SU-DHL-6 (cell line): ENCODE results near the gene GNRHR.

Source experiments
- H2AFZ ChIP-seq: fragments of 200-600 bp; sonication (generic); 2 replicates; pipeline ENCODE4 v1.6.1; 2014; ENCODE audit warnings: low read depth, mild to moderate bottlenecking, moderate library complexity, mixed read lengths, antibody characterized with exemption, low read length; ENCODE audit not compliant: severe bottlenecking
- H3F3A ChIP-seq: fragments of 200-600 bp; shearing (Covaris generic); 2 replicates; pipeline ENCODE4 v1.6.0; 2016; ENCODE audit warnings: antibody characterized with exemption, mild to moderate bottlenecking; ENCODE audit not compliant: insufficient read depth
- H3K27ac ChIP-seq: fragments of 200-600 bp; sonication (generic); 2 replicates; pipeline ENCODE4 v1.5.1; 2016; ENCODE audit warnings: low read depth, mild to moderate bottlenecking, low read length, moderate library complexity, mixed read lengths
- H3K27me3 ChIP-seq: fragments of 200-600 bp; sonication (generic), shearing (Covaris generic); 2 replicates; pipeline ENCODE4 v1.6.0; 2014; ENCODE audit warnings: mild to moderate bottlenecking, low read length
- H3K36me3 ChIP-seq: fragments of 200-600 bp; sonication (generic); 2 replicates; pipeline ENCODE4 v1.6.1; 2014; ENCODE audit warnings: mild to moderate bottlenecking, low read length, mixed read lengths
- H3K4me2 ChIP-seq: fragments of 300-600, 200-600 bp; shearing (Covaris generic), sonication (generic); 2 replicates; pipeline ENCODE4 v1.6.0; 2014; ENCODE audit warnings: low read length, low read depth, mild to moderate bottlenecking; ENCODE audit not compliant: poor library complexity, severe bottlenecking
- H3K4me3 ChIP-seq: fragments of 200-600 bp; sonication (generic); 2 replicates; pipeline ENCODE4 v1.5.1; 2014; ENCODE audit warnings: antibody characterized with exemption, low read length, mild to moderate bottlenecking, mixed read lengths; ENCODE audit not compliant: insufficient read depth, poor library complexity, severe bottlenecking
- H3K79me2 ChIP-seq: fragments of 200-600 bp; sonication (generic); 2 replicates; pipeline ENCODE4 v1.6.1; 2014; ENCODE audit warnings: mild to moderate bottlenecking, low read length, moderate library complexity; ENCODE audit not compliant: insufficient read depth
- H3K9ac ChIP-seq: fragments of 200-600 bp; sonication (generic); 2 replicates; pipeline ENCODE4 v1.7.0; 2014; ENCODE audit warnings: mild to moderate bottlenecking, low read length
- H3K9me2 ChIP-seq: fragments of 200-600 bp; sonication (generic); replicated peaks from 2 replicates; pipeline ENCODE4 v1.6.1; 2014; ENCODE audit warnings: low read length; ENCODE audit not compliant: insufficient read depth
- H3K9me3 ChIP-seq: fragments of 200-600 bp; sonication (generic); 2 replicates; pipeline ENCODE4 v1.6.1; 2014; ENCODE audit warnings: low read length, mixed read lengths; ENCODE audit not compliant: insufficient read depth
- H4K20me1 ChIP-seq: fragments of 200-600 bp; sonication (generic); 2 replicates; pipeline ENCODE4 v1.6.1; 2014; ENCODE audit warnings: low read depth, mild to moderate bottlenecking, antibody characterized with exemption, low read length, moderate library complexity, mixed read lengths
- EZH2phosphoT487 ChIP-seq: fragments of 200-600 bp; sonication (generic), shearing (Covaris generic); conservative IDR thresholded peaks from 2 replicates; pipeline ENCODE4 v1.6.1; 2018; ENCODE audit warnings: mild to moderate bottlenecking, antibody characterized with exemption, low read length, moderate library complexity, mixed read lengths
- TF ChIP-seq, protein P1 (sequence below): fragments of 200-600 bp; sonication (generic); IDR thresholded peaks from one replicate; pipeline ENCODE4 v1.5.1; 2017; ENCODE audit warnings: antibody characterized with exemption, mild to moderate bottlenecking, low read length, moderate library complexity; ENCODE audit not compliant: insufficient read depth, poor library complexity, severe bottlenecking

Gene GNRHR, protein sequence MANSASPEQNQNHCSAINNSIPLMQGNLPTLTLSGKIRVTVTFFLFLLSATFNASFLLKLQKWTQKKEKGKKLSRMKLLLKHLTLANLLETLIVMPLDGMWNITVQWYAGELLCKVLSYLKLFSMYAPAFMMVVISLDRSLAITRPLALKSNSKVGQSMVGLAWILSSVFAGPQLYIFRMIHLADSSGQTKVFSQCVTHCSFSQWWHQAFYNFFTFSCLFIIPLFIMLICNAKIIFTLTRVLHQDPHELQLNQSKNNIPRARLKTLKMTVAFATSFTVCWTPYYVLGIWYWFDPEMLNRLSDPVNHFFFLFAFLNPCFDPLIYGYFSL

DNA sequence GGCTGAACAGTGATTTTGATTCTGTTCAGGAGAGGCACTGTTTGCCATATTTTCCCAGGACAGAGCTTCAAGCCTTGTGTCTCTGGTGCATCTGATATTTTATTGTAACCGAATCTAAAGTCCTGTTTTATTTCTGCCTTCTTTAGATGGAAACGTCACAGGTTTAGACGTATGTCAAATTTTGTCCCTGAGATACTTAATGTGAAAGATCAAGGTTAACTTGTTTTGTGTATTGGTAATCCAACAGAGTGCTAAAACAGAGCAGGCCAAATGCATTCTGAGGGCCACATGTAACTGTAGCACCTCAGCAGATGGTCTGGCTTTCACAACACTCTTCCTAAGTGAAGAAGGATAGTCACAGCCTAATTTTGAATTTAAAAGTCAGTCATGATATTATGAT, at the start of gene GNRHR:
TSS of gene GNRHR (minus strand) at position 101 of the 400 bp plus-strand sequence. CDS start at position 48, 53 bp downstream.
- TF ChIP-seq, protein P1, sequence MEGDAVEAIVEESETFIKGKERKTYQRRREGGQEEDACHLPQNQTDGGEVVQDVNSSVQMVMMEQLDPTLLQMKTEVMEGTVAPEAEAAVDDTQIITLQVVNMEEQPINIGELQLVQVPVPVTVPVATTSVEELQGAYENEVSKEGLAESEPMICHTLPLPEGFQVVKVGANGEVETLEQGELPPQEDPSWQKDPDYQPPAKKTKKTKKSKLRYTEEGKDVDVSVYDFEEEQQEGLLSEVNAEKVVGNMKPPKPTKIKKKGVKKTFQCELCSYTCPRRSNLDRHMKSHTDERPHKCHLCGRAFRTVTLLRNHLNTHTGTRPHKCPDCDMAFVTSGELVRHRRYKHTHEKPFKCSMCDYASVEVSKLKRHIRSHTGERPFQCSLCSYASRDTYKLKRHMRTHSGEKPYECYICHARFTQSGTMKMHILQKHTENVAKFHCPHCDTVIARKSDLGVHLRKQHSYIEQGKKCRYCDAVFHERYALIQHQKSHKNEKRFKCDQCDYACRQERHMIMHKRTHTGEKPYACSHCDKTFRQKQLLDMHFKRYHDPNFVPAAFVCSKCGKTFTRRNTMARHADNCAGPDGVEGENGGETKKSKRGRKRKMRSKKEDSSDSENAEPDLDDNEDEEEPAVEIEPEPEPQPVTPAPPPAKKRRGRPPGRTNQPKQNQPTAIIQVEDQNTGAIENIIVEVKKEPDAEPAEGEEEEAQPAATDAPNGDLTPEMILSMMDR, result no peak
- TF ChIP-seq EZH2phosphoT487, result no peak

DNA sequence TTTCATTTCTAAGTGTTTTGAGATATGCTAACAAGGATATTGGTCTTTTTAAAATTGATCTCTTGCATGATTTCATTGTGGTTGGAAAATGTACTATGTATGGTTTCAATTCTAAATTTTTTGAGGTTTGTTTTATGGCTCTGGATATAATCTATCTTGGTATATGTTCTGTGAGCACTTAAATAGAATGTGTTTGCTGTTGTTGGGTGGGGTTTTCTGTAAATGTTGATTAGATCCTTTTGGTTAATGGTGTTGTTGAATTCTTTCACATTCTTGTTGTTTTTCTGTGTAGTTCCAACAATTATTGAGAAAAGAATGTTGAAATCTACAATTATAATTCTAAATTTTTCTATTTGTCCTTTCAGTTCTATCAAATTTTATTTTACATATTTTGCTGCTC, 42.6 kb upstream of the GNRHR start:
- Histone ChIP-seq H3K36me3 (no peaks in the 10 kb centered on the region), H3K27me3 (no peaks in the 10 kb centered on the region), H3K27ac (no peak overlapping the region), H3K9me3 (no peaks in the 10 kb centered on the region), H3F3A (no peaks in the 10 kb centered on the region), H3K4me2 (no peak overlapping the region), H3K4me3 (no peak overlapping the region), H3K79me2 (no peaks in the 10 kb centered on the region), H3K9ac (no peak overlapping the region), H4K20me1 (no peaks in the 10 kb centered on the region), H3K9me2 (no peaks in the 10 kb centered on the region), H2AFZ (no peak overlapping the region)
- TF ChIP-seq, protein P1, result no peak
- TF ChIP-seq EZH2phosphoT487, result no peak

More for the DNA sequence above, at the start of gene GNRHR:
- no peak within 1 kb of the TSS for H3K4me3 ChIP-seq
- H3K9ac ChIP-seq, result no peak within 1 kb of the TSS
- no peak within 1 kb of the TSS for H3K4me2 ChIP-seq
- no peaks in the 10 kb centered on the region for H3K27me3 ChIP-seq
- no peaks in the 10 kb centered on the region for H3K36me3 ChIP-seq
- no peaks in the 10 kb centered on the region for H3K79me2 ChIP-seq
- H4K20me1 ChIP-seq, result no peaks in the 10 kb centered on the region
- H3F3A ChIP-seq, result no peaks in the 10 kb centered on the region
- H3K9me2 ChIP-seq, result no peaks in the 10 kb centered on the region
- no peak within 1 kb of the TSS for H2AFZ ChIP-seq
- H3K9me3 ChIP-seq, result no peaks in the 10 kb centered on the region
- H3K27ac ChIP-seq, result no peak within 1 kb of the TSS

DNA sequence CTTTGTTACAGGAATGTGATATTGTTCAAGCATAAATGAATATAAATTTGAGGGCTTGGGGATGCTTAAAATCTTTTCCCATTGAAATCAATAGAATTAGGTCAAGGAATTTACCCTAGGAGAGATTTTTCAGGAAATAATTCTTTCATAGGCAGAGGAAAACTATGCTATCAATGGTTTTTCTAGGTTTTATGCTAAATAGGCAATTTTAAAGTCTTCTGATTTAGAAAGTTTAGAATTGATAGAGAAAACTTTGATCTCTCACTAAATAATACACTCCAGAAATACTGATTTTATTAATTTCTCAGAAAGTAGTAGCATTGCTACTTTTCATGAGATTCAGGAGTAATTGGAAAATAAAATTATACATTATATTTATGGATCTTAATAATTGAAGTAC, 36.5 kb upstream of the GNRHR start:
- no peak overlapping the region for H3K9ac ChIP-seq
- H3K27me3 ChIP-seq, result no peaks in the 10 kb centered on the region
- no peaks in the 10 kb centered on the region for H3K9me3 ChIP-seq
- H3F3A ChIP-seq, result no peaks in the 10 kb centered on the region
- H3K36me3 ChIP-seq, result no peaks in the 10 kb centered on the region
- TF ChIP-seq, protein P1, result no peak
- no peak for TF ChIP-seq EZH2phosphoT487
- no peaks in the 10 kb centered on the region for H3K9me2 ChIP-seq
- H3K27ac ChIP-seq, result no peak overlapping the region
- no peaks in the 10 kb centered on the region for H4K20me1 ChIP-seq
- H3K4me2 ChIP-seq, result no peak overlapping the region
- H2AFZ ChIP-seq, result no peak overlapping the region
- no peaks in the 10 kb centered on the region for H3K79me2 ChIP-seq
- no peak overlapping the region for H3K4me3 ChIP-seq
